Prostate gland (tissue), 2 donors: ENCODE data around the gene MTIF3.

Experiments
- POLR2A ChIP-seq: fragments of 450-650 bp; IDR thresholded peaks from one replicate; pipeline ENCODE4 v1.6.1; 2016; ENCODE audit warnings: antibody characterized with exemption, mild to moderate bottlenecking
- TF ChIP-seq, protein P1 (sequence below), 4 experiments: fragments of 200-600 bp in 2 of 4; fragments of 450-650 bp in 2 of 4; sonication (generic) in 2 of 4; IDR thresholded peaks; 1 replicate in 3 of 4; 2 replicates in 1 of 4; pipeline ENCODE4 v1.5.1; 2016 to 2019; ENCODE audit warnings: antibody characterized with exemption in 4 of 4, mild to moderate bottlenecking in 2 of 4, moderate library complexity in 2 of 4

DNA sequence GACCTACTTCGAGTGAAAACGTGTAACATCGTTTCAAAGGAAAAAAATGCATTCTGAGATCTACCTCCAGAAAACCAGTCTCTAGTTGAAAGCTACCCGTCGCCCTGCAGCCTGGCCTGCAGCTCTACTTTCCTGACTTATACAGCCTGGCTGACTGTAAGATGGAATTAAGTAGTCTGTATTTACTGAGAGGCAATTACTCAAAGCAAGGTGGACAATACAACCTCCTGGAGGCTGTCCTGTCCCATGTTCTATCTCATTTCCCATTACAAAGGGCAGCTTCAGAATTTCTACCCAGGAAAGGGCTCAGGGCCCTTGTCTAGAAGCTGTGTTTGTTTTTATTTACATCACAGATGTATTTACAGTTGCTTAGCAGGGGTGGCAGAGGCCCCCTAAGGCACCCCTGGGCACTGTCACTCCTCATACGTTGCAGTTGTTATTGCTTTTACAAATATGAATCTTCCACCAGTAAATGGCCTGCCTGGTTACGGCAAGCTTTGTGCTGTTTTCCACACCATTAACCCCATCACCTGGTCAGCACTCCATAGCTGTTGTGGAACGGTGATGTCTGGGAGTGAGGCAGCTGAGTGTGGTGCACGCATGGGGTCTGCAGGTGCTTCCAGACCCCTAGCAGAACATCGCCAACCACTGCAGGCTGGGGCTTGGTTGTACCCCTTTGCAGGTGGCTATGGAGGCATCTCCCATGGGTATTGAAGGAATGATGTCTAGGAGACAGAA is 46.3 kb upstream of the MTIF3 start:
- TF ChIP-seq, protein P1, sequence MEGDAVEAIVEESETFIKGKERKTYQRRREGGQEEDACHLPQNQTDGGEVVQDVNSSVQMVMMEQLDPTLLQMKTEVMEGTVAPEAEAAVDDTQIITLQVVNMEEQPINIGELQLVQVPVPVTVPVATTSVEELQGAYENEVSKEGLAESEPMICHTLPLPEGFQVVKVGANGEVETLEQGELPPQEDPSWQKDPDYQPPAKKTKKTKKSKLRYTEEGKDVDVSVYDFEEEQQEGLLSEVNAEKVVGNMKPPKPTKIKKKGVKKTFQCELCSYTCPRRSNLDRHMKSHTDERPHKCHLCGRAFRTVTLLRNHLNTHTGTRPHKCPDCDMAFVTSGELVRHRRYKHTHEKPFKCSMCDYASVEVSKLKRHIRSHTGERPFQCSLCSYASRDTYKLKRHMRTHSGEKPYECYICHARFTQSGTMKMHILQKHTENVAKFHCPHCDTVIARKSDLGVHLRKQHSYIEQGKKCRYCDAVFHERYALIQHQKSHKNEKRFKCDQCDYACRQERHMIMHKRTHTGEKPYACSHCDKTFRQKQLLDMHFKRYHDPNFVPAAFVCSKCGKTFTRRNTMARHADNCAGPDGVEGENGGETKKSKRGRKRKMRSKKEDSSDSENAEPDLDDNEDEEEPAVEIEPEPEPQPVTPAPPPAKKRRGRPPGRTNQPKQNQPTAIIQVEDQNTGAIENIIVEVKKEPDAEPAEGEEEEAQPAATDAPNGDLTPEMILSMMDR (IDR thresholded peaks at IDR 0.05): no peak
- no peak for TF ChIP-seq POLR2A
